H1 (cell line): ENCODE results near the gene LRP5. TPM values are rescaled to one million over a fixed set of nuclear protein-coding genes. Genes with fewer than 3 reads are reported as not detected.

Source experiments
- CTCF ChIA-PET: fragments of 300-600 bp; sonication (Branson Sonifier 250); formaldehyde crosslinking; loops from one replicate; lab custom pipeline; 2021; ENCODE audit not compliant: partially characterized antibody; lab: Charles Lee
- POLR2A ChIA-PET: fragments of 300-600 bp; sonication (Branson Sonifier 250); formaldehyde crosslinking; loops from one replicate; lab custom pipeline; 2021; ENCODE audit warnings: inconsistent platforms; ENCODE audit not compliant: partially characterized antibody; lab: Charles Lee
- DNase-seq, 2 experiments: peaks; one replicate each; pipeline versions ENCODE4 v3.0.0 to v3.0.0-alpha.2; 2010 to 2022; ENCODE audit warnings: low spot score in 2 of 2, low read depth in 1 of 2, mixed read lengths in 1 of 2
- FAIRE-seq: peaks from 2 replicates; lab custom pipeline; 2011; peaks lifted over from hg19 to GRCh38; lab: Jason Lieb, UNC
- H2AFZ ChIP-seq: 2 replicates; pipeline ENCODE4 v1.8.1; 2012; ENCODE audit warnings: low read length, inconsistent platforms
- H2AK5ac ChIP-seq: 2 replicates; pipeline ENCODE4 v1.6.1; 2013; ENCODE audit warnings: low read depth, low read length
- H2BK120ac ChIP-seq: replicated peaks from 2 replicates; pipeline ENCODE3; 2013; ENCODE audit warnings: low read depth, low read length, inconsistent platforms
- H2BK12ac ChIP-seq: 2 replicates; pipeline ENCODE4 v1.6.1; 2013; ENCODE audit warnings: low read depth, low read length
- H2BK15ac ChIP-seq: 2 replicates; pipeline ENCODE4 v1.6.1; 2013; ENCODE audit warnings: low read length
- H2BK20ac ChIP-seq: 2 replicates; pipeline ENCODE4 v1.6.1; 2013; ENCODE audit warnings: low read length
- H2BK5ac ChIP-seq: 2 replicates; pipeline ENCODE4 v1.6.1; 2013; ENCODE audit warnings: low read depth, low read length
- H3K14ac ChIP-seq: 2 replicates; pipeline ENCODE4 v1.6.1; 2013; ENCODE audit warnings: inconsistent platforms; ENCODE audit not compliant: insufficient read length
- H3K18ac ChIP-seq: 2 replicates; pipeline ENCODE4 v1.6.1; 2013; ENCODE audit warnings: low read length; ENCODE audit errors: extremely low read depth
- H3K23ac ChIP-seq: 2 replicates; pipeline ENCODE4 v1.6.1; 2013; ENCODE audit warnings: inconsistent platforms; ENCODE audit not compliant: insufficient read length
- H3K23me2 ChIP-seq: 2 replicates; pipeline ENCODE4 v1.6.1; 2013; ENCODE audit warnings: low read depth, low read length
- H3K27ac ChIP-seq: 2 replicates; pipeline ENCODE4 v1.6.1; 2011; ENCODE audit warnings: low read depth, low read length, inconsistent platforms
- H3K27me3 ChIP-seq, 4 experiments: replicated peaks in 1 of 4; 1 replicate in 1 of 4; 2 replicates in 3 of 4; pipeline versions ENCODE4 v1.6.1 to v1.8.1; 2011 to 2013; ENCODE audit warnings: low read length in 3 of 4, mild to moderate bottlenecking in 3 of 4, inconsistent platforms in 2 of 4, mixed read lengths in 2 of 4, moderate library complexity in 1 of 4; ENCODE audit not compliant: control insufficient read depth in 3 of 4, insufficient read depth in 3 of 4; ENCODE audit errors: extremely low read depth in 1 of 4
- H3K36me3 ChIP-seq, 4 experiments: 2 replicates each; pipeline versions ENCODE4 v1.6.1 to v1.8.1; 2011 to 2013; ENCODE audit warnings: mild to moderate bottlenecking in 4 of 4, low read length in 3 of 4, moderate library complexity in 2 of 4, control low read depth in 1 of 4, inconsistent platforms in 1 of 4; ENCODE audit not compliant: insufficient read depth in 4 of 4, control insufficient read depth in 2 of 4
- H3K4ac ChIP-seq: replicated peaks from 2 replicates; pipeline ENCODE3; 2013; ENCODE audit warnings: low read length, low read depth, mixed read lengths, inconsistent platforms; ENCODE audit not compliant: insufficient read length
- H3K4me1 ChIP-seq, 4 experiments: replicated peaks in 1 of 4; 1 replicate in 1 of 4; 2 replicates in 3 of 4; pipeline versions ENCODE4 v1.6.1 to v1.8.1; 2011 to 2013; ENCODE audit warnings: low read length in 3 of 4, inconsistent platforms in 2 of 4, mixed read lengths in 1 of 4; ENCODE audit not compliant: insufficient read depth in 4 of 4, control insufficient read depth in 3 of 4
- H3K4me2 ChIP-seq, 2 experiments: 2 replicates each; pipeline versions ENCODE4 v1.6.1 to v1.8.1; 2011 to 2013; ENCODE audit warnings: low read depth in 2 of 2, low read length in 2 of 2, control low read depth in 1 of 2, inconsistent platforms in 1 of 2, mild to moderate bottlenecking in 1 of 2; ENCODE audit not compliant: insufficient read depth in 1 of 2
- H3K4me3 ChIP-seq, 4 experiments: fragments of 200-600, 300-600 bp in 1 of 4; sonication (generic), shearing (Covaris generic), sonication (Bioruptor Twin) in 1 of 4; 2 replicates each; pipeline versions ENCODE4 v1.5.1 to v1.8.1; 2011 to 2016; ENCODE audit warnings: low read length in 4 of 4, low read depth in 3 of 4, control low read depth in 2 of 4, inconsistent platforms in 2 of 4, mild to moderate bottlenecking in 2 of 4, mixed read lengths in 1 of 4, moderate library complexity in 1 of 4; ENCODE audit not compliant: insufficient read depth in 2 of 4; ENCODE audit errors: extremely low read depth in 1 of 4
- H3K56ac ChIP-seq: replicated peaks from 2 replicates; pipeline ENCODE3; 2013; ENCODE audit warnings: low read depth, mild to moderate bottlenecking, mixed read lengths, low read length, inconsistent platforms; ENCODE audit not compliant: insufficient read length
- H3K79me1 ChIP-seq: 2 replicates; pipeline ENCODE4 v1.6.1; 2013; ENCODE audit warnings: low read depth, low read length, control low read depth
- H3K79me2 ChIP-seq, 2 experiments: 2 replicates each; pipeline versions ENCODE4 v1.6.1 to v1.8.1; 2012 to 2013; ENCODE audit warnings: low read length in 2 of 2, mild to moderate bottlenecking in 2 of 2, inconsistent platforms in 1 of 2; ENCODE audit not compliant: insufficient read depth in 2 of 2, control insufficient read depth in 1 of 2
- H3K9ac ChIP-seq, 4 experiments: replicated peaks in 1 of 4; 1 replicate in 1 of 4; 2 replicates in 3 of 4; pipeline versions ENCODE4 v1.6.1 to v1.8.1; 2011 to 2013; ENCODE audit warnings: low read depth in 3 of 4, low read length in 3 of 4, control low read depth in 2 of 4, mild to moderate bottlenecking in 2 of 4, moderate library complexity in 2 of 4, inconsistent platforms in 1 of 4; ENCODE audit errors: extremely low read depth in 1 of 4
- H3K9me3 ChIP-seq, 2 experiments: 2 replicates each; pipeline versions ENCODE4 v1.6.1 to v1.8.1; 2012 to 2013; ENCODE audit warnings: mild to moderate bottlenecking in 2 of 2, moderate library complexity in 2 of 2, control low read depth in 1 of 2, inconsistent platforms in 1 of 2, low read depth in 1 of 2, low read length in 1 of 2, mixed read lengths in 1 of 2; ENCODE audit not compliant: insufficient read depth in 2 of 2
- H4K20me1 ChIP-seq, 2 experiments: replicated peaks in 1 of 2; 2 replicates each; pipeline versions ENCODE3 to v1.8.1; 2011 to 2013; ENCODE audit warnings: inconsistent platforms in 2 of 2, low read length in 2 of 2, mild to moderate bottlenecking in 1 of 2; ENCODE audit not compliant: insufficient read depth in 2 of 2, control insufficient read depth in 1 of 2
- H4K5ac ChIP-seq: 2 replicates; pipeline ENCODE4 v1.6.1; 2013; ENCODE audit warnings: low read length, low read depth, mixed read lengths, inconsistent platforms; ENCODE audit not compliant: insufficient read length
- H4K8ac ChIP-seq: 2 replicates; pipeline ENCODE4 v1.8.0; 2013; ENCODE audit warnings: mild to moderate bottlenecking, moderate library complexity, low read length, inconsistent platforms; ENCODE audit not compliant: insufficient read depth; ENCODE audit errors: extremely low read depth
- H4K91ac ChIP-seq: replicated peaks from 2 replicates; pipeline ENCODE3; 2013; ENCODE audit warnings: low read length, mixed read lengths, inconsistent platforms; ENCODE audit not compliant: insufficient read length
- MAFK ChIP-seq: IDR thresholded peaks from 2 replicates; pipeline ENCODE4 v1.6.1; 2012; ENCODE audit warnings: low read depth, mild to moderate bottlenecking, improper control_type of control experiment, low read length
- SUZ12 ChIP-seq: fragments of 200-600 bp; sonication (generic); IDR thresholded peaks from 2 replicates; pipeline ENCODE4 v1.6.1; 2012; ENCODE audit warnings: mild to moderate bottlenecking, inconsistent platforms, low read length, moderate library complexity, mixed read lengths
- WGBS, 2 experiments: shearing (Covaris generic) in 1 of 2; methylation state at CpG; one replicate each; pipeline versions ENCODE4 v1.1.6 to v1.1.7; 2013 to 2015; ENCODE audit warnings: low lambda C conversion rate in 2 of 2, mixed read lengths in 2 of 2, inconsistent platforms in 1 of 2, low coverage in 1 of 2, missing lambda C conversion rate in 1 of 2; ENCODE audit not compliant: insufficient replicate concordance in 2 of 2, insufficient coverage in 1 of 2, insufficient read length in 1 of 2; ENCODE audit errors: extremely low coverage in 1 of 2, missing lambda C conversion rate in 1 of 2; 5-methylcytosine and 5-hydroxymethylcytosine counted together
- polyA plus RNA-seq, 7 experiments: library from polyadenylated mRNA; depleted of rRNA in 3 of 7; stranded (reverse) in 5 of 7; unstranded in 2 of 7; fragments of >200 nt in 5 of 7; fragments of 200-250 nt in 2 of 7; gene quantifications; 1 replicate in 5 of 7; 2 replicates in 1 of 7; 4 replicates in 1 of 7; pipeline versions ENCODE4 v1.2.1 to v1.2.3, GENCODE V29; 2011 to 2013; ENCODE audit warnings: missing spikeins in 2 of 7, mixed read lengths in 2 of 7
- total RNA-seq: library from RNA; stranded (reverse); fragmentation: NEBNext Ultra II Directional; extraction: Animal tissue kit (Norgen Biotek cat#: 25700); gene quantifications from 2 replicates; pipeline ENCODE4 v1.2.1, GENCODE V29; 2021

LRP5 gene
- total and polyA plus RNA-seq, 2 of the 8 experiments (the other 6 are each of a cell fraction or from before 2014, with no cell fraction given): 19.0 to 38.9 TPM

- Histone ChIP-seq H4K20me1 (peaks cover 0 to 6% of the 10 kb centered on the region in 2 experiments), H3K4ac (no peak overlapping the region), H3K9ac (no peak overlapping the region), H2BK15ac (no peak overlapping the region), H4K91ac (no peak overlapping the region), H3K79me2 (no peaks in the 10 kb centered on the region), H3K9me3 (no peaks in the 10 kb centered on the region), H3K4me2 (no peak overlapping the region), H3K27me3 (no peaks in the 10 kb centered on the region), H4K5ac (no peak overlapping the region), H3K23me2 (no peaks in the 10 kb centered on the region), H2BK120ac (no peak overlapping the region), H4K8ac (no peak overlapping the region), H3K14ac (no peak overlapping the region), H3K79me1 (no peaks in the 10 kb centered on the region), H3K23ac (no peak overlapping the region), H3K27ac (no peak overlapping the region), H3K36me3 (peaks cover 2 to 28% (median 20%) of the 10 kb centered on the region in 4 experiments; a peak in 7 of 8 replicates), H2BK20ac (no peak overlapping the region), H2AFZ (no peak overlapping the region), H2BK5ac (no peak overlapping the region), H3K18ac (no peak overlapping the region), H3K56ac (no peak overlapping the region), H3K4me3 (no peak overlapping the region), H2BK12ac (no peak overlapping the region), H3K4me1 (no peaks in the 10 kb centered on the region), H2AK5ac (no peak overlapping the region)
- ChIA-PET POLR2A (no interaction called here), CTCF (interaction anchor here (0.6 kb wide), 1 partner anchor 90 kb away, joined by 3 read pairs; no protein-coding TSS in a partner anchor)
- TF ChIP-seq SUZ12 (no peak), MAFK (no peak)
- WGBS, 2 experiments: 93% methylated on average over 9 of the region's 9 CpGs; no CpG with 5 or more reads in 1 of the 2 experiments
- DNase-seq (no peak), FAIRE-seq (no peak)
Measured at GRCh38 chr11:68408512-68408911, 96.1 kb downstream of the LRP5 start.
